ENCODE data around the gene USP22.

Gene USP22

DNA sequence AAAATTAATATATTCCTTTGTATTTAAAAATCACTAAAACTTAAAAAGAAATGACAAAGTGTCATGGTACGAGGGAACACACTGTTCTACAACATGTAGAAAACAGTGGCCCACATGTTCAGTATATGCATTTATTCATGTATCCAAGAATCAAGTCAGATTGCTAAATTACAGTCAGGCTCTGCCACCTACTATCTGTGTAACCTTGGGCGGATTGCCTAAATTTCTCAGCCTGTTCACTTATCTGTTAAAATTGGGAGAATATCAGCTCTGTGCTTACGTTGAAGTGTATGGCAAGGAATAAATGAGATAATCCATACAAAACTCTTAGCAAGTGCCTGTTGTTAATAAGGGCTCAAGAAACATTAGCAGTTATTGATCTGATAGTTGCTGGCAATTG lies 3.4 kb upstream of the USP22 start:
- DNase-seq (ENCODE audit: low read depth): no peak

DNA sequence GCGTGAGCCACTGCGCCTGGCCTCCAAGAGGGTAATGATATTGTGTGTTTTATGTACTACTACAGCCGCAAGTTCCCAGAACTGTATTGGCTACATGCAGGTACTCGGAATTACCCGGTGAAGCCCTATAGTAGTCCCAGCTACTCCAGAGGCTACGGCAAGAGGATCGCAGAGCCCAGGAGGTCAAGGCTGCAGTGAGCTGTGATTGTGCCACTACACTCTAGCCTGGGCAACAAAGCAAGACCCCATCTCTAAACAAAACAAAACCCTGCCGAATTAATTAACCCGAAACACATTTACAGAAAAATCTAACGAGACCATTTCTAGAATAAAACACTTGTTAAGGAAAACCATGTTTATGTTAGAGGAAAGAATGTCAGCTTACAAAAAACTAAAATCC lies 2.2 kb upstream of the USP22 start:
- no peak for DNase-seq (ENCODE audit: low read depth)

DNA sequence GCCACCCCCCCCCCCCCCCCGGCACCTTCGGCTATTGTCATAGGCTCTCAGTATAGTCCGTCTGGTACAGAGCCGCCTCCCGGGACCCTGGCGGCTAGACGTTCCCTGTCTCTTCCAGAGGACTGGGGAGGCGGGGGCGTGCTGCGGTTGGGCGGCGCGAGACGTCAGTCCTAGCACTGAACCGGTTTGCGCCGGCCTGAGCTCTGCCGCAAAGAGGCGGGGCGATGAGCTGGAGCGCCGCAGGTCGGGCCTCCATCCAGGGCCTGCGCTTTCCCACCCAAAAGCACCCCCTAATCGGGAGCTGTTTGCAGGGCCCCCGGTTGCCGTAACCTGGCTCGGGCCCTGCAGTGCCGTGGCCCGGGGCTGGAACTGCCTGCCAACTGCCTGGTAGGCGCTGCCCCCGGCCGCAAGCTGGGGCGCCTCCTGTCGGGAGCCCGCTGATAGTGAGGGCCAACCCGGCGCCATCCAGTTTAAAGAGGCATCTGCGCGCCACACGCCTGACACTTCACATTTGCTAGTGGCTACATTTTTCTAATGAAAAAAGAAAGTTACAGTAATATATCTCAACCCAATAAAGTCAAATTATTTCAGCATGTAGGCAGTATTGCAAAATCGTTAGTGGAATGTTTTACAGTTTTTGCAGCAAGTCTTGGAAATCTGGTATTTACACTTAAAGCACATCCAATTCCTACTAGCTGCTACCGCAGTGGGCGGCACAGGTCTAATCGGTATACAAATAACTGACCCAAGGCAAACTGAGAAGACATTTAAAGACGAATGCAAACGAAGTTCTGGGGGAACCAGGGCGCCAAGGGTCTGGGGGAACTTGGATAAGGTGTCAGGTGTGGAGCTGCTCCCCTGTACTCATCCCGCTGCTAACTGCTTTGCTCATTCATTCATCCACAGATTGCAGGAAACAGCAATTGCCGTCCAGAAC lies 753 bp upstream of the USP22 start:
- peak; percentile 96 for DNase-seq (ENCODE audit: low read depth)

DNA sequence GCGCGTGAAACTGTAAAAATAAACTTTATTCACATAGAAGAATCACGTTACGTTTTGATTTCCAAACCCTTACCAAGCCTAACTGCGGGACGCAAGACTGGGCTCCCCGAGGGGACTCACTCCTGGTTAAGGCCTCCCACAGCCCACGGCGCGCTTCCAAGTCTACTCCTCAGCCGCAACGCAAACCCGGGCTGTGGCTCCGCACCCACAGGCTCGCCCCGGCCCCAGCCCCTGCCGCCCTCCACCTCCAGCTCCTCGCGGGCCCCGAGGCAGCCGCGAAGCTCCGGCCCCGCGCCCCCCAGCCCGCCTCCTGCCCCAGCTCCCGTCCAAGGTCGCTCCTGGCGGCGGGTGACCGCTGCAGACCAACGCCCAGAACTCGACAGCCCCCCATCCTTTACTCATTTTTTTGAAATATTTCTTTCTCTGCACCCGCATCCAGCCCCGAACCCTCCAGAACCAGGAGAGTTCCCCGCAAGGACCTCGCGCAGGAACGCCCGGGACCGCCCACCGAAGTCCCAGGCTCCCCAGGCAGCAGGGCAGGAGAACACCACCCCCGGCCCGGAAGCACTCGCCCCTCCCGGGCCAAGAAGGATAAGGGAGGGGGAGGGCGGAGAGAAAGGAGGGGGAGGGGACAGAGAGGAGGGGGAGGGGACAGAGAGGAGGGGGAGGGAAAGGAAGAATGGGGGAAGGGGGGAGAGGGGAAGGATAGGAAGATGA lies 912 bp downstream of the USP22 start:
- DNase-seq (ENCODE audit: low read depth): peak; percentile 62

DNA sequence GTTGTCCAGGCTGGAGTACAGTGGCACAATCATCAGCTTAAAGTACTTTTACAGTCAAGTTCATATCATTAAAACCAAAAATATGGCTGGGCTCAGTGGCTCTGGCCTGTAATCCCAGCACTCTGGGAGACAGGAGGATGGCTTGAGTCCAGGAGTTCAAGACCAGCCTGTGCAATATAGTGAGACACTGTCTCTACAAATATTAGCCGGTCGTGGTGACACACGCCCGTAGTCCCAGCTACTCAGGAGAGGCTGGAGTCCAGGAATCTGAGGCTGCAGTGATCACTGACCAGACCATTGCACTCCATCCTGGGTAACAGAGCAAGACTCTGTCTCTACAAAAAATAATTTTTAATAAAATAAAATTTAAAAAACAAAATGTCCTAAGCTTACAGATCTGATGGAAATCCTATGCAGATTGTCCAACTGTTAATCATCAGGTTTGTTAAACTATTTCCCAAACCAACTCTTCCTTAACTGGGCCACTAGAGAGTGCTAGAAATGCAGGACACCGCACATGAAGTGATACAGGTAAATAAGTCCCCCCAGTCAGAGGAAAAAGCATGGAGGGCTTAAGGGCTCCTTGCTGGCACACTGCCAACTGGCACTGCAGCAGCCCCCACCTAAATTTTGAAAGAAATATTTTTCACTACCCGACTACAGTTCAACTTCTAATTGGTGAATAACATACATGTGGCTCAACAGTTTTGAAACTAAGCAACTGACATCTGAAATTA lies 2.8 kb downstream of the USP22 start:
- no peak for DNase-seq (ENCODE audit: low read depth)

DNA sequence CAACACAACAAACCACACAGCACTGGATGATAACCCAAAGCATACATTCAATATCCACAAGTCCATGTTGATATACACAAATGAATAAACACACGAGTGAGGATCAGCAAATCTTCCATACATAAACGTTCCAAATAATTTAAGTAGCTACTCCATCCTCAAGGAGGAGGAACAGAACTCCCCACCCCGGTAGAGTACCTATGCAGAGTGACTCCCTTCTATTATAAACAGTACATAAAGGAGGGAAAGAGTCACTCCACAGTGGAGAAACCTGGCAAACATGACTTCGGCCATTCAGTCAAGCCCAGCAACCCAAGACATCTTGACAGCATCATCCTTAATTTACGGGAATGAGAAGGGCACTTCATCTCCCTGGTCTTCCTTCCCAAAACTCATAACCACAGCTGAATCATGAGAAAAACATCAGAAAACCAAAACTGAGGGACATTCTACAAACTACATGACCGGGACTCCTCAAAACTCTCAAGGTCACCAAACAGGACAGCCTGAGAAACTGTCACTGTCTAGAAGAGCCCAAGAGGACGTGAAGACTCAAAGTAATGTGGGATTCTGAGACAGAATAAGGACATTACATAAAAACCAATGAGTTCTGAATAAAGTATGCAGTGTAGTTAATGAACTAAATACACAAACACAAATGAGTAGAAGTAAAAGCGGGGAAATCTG lies 5.6 kb downstream of the USP22 start:
- DNase-seq (ENCODE audit: low read depth): no peak

DNA sequence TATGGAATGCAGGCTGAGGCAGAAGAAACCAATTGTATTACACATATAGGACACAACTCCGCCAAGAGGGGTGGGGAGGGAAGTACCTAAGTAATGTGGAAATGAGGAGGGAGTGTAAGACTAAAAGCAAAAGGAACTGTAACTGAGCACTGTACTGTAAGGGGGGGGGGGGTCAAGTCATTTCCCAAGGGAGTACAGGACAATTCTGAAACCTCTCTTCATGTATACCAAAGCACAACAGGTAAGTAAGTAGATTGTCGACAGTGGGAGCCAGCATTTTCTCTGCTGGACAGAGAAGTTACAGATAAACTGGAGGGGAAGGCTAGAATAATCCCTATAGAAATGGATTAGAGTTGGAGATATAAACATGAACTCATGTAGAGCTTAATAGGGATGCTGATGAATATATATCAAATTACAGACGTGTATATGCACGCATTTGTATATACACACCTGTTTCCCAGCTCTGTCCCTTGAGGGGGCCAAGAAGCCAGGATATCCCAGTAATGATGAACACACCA lies 6.4 kb downstream of the USP22 start:
- no peak for DNase-seq (ENCODE audit: low read depth)

DNA sequence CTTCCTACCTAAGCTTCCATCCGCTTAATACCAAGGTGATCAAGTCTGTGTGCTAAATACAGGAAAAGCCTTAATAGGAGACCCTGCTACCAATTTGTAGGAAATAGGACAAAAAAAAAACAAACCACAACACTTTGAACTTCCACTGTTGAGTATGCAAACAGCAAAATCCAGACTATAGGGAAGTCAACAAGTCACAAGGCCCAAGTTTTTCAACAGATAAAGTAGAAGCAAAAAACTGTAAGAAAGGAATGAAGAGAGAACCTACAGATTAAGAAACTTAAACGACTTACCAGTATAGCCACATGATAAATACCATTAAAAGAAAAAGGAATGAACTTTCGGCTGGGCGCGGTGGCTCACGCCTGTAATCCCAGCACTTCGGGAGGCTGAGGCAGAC lies 7.4 kb downstream of the USP22 start:
- no peak for DNase-seq (ENCODE audit: low read depth)

DNA sequence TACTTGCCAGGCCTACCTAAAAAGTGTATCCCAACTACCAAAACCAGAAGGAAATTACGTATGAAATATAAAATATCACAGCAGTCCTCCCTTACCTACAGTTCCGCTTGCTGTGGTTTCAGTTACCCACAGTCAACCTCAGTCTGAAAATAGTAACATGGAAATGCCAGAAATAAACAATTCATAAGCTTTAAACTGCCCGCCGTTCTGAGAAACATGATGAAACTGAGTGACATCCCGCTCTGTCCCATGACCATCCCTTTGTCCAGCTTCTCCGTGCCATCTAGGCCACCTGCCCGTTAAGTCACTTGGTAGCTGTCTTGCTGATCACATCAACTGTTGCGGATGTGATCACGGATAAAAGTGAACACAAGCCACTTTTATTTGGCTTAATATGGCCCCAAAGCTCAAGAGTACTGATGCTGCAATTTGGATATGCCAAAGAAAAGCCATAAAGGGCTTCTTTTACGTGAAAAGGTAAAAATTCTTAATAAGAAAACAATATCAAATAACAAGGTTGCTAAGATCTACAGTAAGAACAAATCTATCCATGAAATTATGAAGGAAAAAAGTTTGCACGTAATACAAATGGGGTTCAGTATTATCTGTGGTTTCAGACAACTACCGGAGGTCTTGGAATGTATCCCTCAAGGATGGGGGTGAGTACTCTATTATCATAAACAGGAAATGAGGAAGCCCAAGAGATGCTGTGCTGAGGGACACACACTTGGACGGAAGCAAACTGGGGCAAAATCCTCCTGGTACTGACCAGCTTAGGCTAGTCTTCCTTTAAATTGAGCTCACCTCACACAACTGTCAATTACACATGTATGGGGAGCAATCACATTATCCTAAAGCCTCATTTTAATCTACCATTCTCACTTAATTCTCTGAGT lies 8.2 kb downstream of the USP22 start:
- DNase-seq (ENCODE audit: low read depth): no peak

DNA sequence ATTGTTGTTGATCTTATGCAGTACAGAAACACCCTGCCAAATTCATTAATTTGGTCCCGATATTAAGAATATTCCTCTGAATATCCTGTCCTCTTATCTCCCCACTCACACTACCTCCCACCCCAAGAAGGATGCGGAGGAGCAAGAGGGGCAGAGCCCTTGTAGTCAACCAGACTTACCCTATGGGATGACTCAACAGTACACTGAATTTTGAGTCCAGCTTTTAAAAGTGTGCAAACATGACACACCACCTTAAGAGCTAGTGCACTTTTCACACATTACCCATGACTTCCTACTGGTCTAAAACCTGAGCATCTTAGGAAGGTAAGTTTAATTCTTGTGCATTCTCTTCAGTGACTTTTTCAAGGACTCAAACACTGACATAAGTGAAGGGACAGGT lies 9.5 kb downstream of the USP22 start:
- no peak for DNase-seq (ENCODE audit: low read depth)

DNA sequence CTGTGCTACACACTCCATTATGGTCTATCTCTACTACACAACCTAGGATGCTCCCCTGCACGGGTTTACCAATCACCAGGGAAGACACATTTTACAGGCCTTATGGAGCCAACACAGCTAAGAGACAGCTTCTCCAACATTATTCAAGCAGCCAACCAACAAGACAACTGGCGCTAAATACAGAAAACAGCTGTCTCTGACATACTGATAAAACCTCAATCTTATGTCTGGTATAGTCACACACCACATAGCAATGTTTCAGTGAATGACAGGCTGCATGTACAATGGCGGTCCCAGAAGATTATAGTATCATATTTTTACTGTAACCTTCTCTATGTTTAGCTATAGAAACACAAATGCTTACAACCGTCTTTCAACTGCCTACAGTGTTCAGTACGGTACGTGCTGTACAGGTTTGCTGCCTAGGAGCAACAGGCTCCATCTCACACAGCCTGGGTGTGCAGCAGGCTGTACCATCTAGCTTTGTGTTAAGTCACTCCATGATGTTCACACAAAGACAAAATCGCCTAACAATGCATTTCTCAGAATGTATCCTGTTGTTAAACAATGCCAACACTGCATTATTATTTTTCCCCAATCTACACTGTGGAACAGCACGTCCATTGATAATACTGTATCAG lies 10.9 kb downstream of the USP22 start:
- DNase-seq (ENCODE audit: low read depth): no peak

DNA sequence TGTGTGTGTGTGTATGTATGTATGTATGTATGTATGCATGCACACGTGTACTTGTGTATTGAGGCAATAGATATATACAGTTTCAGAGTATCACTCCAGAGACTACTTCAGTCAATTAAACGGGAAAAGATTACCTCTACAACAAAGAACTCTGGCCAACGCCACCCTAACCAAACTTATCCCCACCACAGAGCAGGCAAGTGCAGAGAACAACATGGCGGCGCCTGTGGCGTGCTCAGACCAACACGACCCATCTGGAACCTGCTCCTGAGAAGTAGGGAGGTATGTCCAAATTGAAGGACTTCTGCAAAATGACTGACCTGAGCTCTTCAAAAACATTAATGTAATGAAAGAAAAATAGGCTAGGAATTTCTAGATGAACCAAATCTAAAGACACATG lies 12.4 kb downstream of the USP22 start:
- no peak for DNase-seq (ENCODE audit: low read depth)

DNA sequence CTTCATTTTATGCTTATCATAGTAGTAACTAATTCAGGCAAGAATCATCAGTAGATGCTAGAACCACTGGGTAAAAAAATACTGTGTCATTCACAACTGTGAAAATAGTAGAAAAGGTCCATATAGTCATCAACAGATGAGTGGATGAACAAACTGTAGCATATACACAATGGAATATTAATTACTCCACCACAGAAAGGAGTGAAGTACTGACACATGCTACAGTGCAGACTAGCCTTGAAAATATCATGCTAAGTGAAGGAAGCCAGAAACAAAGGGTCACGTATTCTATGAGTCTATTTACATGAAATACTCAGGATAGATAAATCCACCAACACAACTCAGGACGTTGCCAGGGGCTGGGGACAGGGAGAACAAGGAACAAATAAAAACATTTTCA lies 13.3 kb downstream of the USP22 start:
- DNase-seq (ENCODE audit: low read depth): no peak

DNA sequence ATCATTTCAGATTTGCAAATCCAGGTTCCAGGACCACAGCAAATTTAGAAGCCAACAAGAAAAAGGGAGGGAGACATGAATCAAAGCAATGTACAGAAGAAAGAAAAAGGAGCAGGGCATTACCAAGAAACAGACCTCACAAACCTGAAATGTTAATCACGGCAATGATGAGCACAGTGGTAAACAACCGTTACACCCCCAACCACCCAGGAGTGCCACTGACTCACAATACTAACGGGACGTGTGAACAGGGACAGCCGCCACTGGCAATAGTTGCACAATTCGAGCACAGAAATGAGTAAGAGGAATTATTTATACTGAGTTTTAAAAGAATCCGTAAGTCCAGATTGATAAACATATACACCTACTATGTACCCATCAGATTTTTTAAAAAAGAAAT lies 13.8 kb downstream of the USP22 start:
- DNase-seq (ENCODE audit: low read depth): no peak

DNA sequence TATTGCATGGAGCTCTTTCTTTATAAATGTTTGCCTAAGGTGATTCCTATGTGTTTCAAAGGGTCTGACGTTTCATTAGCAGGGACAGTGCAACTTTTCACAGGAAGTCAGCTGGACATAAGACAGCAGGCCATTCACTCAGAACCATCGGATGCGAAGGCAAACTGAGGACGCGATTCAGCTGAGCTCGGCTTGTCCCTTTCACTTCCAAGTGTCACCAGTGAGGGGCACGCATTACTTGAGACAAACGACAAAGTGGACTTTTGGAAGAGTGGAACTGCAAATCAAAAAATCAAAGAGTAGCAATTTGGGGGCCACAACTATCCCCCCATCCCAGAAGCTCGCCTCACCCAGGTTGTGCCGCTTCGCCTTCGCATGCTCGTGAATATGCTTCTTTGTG lies 14.6 kb downstream of the USP22 start:
- no peak for DNase-seq (ENCODE audit: low read depth)

DNA sequence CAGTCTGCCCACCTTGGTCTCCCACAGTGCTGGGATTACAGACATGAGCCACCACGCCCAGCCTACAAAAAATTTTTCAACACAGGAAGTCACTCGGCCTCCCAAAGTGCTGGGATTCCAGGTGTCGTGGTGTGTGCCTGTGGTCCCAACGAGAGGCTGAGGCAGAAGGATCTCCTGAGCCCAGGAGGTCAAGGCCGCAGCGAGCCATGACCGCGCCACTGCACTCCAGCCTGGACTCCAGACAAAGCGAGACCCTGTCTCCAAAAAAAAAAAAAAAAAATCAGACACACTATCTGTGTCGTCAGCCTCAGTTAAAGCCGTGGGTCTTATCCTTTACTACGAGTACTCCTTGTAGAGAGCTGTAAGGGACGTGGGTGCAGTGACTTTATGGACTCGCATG lies 15.8 kb downstream of the USP22 start:
- no peak for DNase-seq (ENCODE audit: low read depth)

DNA sequence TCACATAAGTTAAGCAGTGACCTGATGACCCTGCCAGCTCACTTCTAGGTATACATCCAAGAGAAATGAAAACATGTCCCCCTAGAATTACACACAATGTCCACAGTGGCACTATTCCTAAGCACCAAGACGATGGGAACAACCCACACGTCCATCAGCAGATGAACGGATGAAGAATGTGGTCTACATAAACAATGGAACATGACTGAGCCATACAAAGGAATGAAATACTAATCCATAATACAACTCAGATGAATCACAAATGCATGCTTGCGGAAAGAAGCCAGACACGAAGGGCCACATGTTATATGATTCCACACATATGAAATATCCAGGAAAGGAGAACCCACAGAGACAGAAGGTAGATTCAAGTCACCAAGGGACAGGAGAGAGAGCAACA lies 17.4 kb downstream of the USP22 start:
- DNase-seq (ENCODE audit: low read depth): no peak

DNA sequence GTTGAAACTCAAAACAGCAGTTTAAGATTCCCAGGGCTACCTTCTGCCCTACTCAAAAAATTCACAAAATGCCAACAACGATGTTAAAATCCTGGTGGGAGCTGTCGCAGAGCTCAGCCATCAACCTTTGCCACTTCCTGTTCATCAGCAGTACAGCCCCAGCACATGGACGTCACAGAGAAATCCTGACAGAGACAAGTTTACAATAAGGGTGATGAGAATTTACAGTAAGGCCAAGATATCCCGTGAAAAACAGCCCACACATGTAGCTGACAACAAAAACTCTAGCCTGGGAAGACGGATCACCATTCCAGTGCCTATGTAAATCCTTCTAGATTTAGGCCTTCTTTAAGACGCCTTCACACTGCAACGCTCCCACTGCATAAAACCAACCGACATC lies 18.8 kb downstream of the USP22 start:
- no peak for DNase-seq (ENCODE audit: low read depth)

DNA sequence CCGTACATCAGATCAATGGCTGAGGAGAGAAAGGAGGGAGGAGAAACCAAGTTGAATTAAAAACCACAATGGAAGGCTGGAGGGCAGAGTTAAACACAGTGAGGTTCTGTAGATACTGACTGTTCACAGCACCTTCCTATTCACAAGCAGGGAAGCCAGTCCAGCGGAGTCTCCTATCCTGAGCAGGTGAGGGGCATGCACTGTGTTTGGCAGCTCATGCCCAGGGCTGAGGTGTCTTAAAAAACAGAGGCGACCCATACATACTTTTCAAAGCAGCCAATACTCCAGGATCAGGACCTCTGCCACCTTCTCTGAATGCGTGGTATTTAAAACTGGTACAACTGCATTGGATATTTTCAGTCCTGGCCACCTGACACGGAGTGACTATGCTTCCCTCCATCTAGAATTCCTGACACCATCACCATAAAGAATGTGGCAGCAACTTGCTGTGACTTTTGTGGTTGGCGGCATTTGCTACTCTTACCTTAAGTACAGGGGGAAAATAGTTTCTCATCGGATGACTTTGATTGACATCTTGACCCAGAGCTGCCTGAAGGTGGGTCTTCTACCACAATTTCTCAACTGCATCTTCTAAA lies 21.5 kb downstream of the USP22 start:
- DNase-seq (ENCODE audit: low read depth): no peak

DNA sequence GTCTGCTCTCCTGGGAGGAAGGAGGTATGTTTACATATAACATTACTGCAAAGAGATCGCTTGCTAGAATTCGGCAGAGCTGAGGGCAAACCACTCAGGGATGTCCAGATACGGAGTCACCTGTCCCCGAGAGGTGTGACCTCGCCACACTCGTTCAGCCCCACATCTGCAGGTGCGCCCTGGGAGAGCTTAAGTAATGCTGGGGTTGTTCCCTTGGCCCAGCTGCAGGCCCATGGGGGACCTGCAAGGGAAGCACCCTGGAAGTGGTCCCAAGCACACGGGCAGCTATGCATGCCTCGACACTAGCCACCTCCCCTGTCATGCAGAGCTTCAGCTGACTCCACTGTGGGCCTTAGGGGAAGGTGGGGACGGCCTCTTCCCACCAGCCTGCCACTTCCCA lies 22.2 kb downstream of the USP22 start:
- DNase-seq (ENCODE audit: low read depth): no peak
